BE2C (cell line): Measurements from ENCODE around the gene SPINT2.
A peak's percentile ranks its signal among the peaks of the same experiment; 100 is the strongest.
"Not testable (repeated sequence)": the region's sequence is repeated elsewhere in the genome, so short reads cannot be mapped to it uniquely, and the experiment has no call there.

Experiments used
- DNase-seq: peaks from one replicate; pipeline ENCODE4 v3.0.0-alpha.2; 2020
- H3K27me3 ChIP-seq: fragments of 250-450 bp; sonication (Bioruptor Pico); 2 replicates; pipeline ENCODE4 v1.5.1; 2020; ENCODE audit warnings: mild to moderate bottlenecking
- H3K36me3 ChIP-seq: fragments of 250-450 bp; sonication (Bioruptor Pico); 2 replicates; pipeline ENCODE4 v1.5.1; 2020; ENCODE audit warnings: mild to moderate bottlenecking
- H3K4me1 ChIP-seq: fragments of 250-450 bp; sonication (Bioruptor Pico); 2 replicates; pipeline ENCODE4 v1.5.1; 2020
- H3K4me3 ChIP-seq: 2 replicates; pipeline ENCODE4 v1.5.1; 2011; ENCODE audit warnings: low read depth, low read length
- H3K9me3 ChIP-seq: fragments of 250-450 bp; sonication (Bioruptor Pico); 2 replicates; pipeline ENCODE4 v1.5.1; 2020
- TF ChIP-seq, protein P1 (sequence below): IDR thresholded peaks from 2 replicates; pipeline ENCODE4 v1.5.1; 2012; ENCODE audit warnings: mild to moderate bottlenecking, low read depth, low read length

SPINT2 gene

DNA sequence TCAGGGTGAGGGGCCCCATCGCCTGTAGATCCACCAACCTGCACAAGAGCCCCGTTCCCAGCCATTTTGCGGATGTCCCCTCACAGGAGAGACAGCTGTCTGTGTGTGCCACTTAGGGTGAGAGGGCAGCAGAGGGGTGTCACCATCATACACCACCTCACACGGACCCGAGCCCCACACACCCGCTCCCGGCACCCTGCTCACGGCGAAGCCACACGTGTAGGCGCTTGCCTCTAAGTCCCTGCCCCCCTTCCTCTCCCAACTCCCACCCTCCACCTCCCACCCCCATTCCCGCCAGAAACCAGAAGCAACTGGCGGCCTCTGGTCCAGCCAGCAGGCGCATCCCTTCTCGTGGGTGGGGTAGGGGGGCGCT, 36.4 kb upstream of the SPINT2 start:
- H3K4me3 ChIP-seq, result peak overlapping the region; percentile 19
- H3K4me1 ChIP-seq, result peaks cover 3% of the 10 kb centered on the region; the same call in 1 of the 2 replicates
- no peaks in the 10 kb centered on the region for H3K36me3 ChIP-seq
- DNase-seq, result peak; percentile 73
- H3K27me3 ChIP-seq, result no peaks in the 10 kb centered on the region
- TF ChIP-seq, protein P1, sequence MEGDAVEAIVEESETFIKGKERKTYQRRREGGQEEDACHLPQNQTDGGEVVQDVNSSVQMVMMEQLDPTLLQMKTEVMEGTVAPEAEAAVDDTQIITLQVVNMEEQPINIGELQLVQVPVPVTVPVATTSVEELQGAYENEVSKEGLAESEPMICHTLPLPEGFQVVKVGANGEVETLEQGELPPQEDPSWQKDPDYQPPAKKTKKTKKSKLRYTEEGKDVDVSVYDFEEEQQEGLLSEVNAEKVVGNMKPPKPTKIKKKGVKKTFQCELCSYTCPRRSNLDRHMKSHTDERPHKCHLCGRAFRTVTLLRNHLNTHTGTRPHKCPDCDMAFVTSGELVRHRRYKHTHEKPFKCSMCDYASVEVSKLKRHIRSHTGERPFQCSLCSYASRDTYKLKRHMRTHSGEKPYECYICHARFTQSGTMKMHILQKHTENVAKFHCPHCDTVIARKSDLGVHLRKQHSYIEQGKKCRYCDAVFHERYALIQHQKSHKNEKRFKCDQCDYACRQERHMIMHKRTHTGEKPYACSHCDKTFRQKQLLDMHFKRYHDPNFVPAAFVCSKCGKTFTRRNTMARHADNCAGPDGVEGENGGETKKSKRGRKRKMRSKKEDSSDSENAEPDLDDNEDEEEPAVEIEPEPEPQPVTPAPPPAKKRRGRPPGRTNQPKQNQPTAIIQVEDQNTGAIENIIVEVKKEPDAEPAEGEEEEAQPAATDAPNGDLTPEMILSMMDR, result no peak
- H3K9me3 ChIP-seq, result no peaks in the 10 kb centered on the region

DNA sequence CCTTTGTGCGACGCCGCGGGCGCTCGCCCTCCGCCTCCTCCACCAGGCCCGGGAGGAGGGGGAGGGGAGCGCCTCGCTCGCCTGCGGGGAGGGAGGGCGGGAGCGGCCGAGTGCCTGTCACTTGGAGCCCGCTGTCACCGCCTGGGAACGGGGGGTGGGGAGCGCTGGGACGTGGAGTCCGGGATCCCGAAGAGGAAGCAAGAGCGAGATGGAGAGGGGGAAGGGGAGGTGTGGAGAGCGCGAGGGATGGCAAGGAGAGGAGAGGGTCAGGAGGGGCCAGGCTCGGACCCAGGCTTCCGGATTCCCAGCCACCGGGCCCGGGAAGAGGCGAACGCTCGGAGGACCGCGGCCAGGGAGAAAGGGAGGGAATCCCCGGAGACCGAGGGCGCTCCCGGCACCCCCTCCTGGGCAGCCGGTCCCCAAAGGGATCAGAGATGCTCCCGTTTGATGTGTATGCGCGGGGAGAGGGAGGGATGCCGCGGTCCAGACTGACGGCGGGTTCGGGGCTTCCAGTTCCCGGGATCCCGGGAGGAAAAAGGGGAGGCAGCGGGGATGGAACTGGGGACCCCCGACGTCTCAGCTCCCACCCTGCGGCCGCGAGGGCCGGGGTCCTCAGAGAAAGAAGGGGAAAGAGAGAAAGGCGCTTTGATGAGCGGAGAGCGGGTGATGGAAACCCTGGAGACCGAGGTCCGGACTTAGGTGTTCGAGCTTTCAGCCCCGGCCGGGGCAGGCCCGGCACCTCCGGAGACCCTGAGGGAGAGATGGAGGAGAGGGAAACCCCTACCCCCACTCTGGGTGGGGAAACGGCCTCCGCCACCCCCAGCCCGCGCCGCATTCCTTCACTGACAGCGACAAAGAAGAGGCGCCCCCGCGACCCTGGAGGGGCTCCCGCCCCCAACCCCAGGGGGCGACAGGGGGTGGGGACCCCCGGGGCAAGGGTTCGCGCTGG, 35.6 kb upstream of the SPINT2 start:
- no peaks in the 10 kb centered on the region for H3K27me3 ChIP-seq
- H3K4me1 ChIP-seq, result peaks cover 3% of the 10 kb centered on the region; the same call in 1 of the 2 replicates
- no peaks in the 10 kb centered on the region for H3K36me3 ChIP-seq
- peak overlapping the region; percentile 80 for H3K4me3 ChIP-seq
- DNase-seq, result peak; percentile 88
- TF ChIP-seq, protein P1, result no peak
- H3K9me3 ChIP-seq, result no peaks in the 10 kb centered on the region

DNA sequence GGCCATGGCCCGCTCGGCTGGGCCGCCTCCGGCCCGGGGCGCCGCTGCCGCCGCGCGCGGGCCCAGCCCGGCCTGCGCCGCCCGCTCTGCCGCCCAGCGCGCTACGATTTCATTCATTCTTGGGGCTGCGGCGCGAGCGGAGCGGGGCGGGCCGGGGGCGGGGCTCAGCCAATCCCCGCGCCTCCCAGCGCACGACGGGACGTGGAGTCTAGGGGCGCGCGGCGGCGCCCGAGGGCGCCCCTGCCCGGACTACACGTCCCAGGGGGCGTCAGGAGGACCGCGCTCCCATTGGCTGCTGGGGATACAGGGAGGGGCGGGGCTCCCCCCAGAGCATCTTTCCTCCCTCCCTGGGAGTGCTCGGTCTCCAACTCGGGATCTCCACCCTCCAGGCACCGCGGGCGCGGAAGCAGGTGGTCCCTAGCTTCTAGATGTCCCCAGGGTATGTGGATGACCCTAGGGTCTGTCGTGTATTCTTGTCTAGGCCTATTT, 34.7 kb upstream of the SPINT2 start:
- Histone ChIP-seq H3K36me3 (no peaks in the 10 kb centered on the region), H3K27me3 (no peaks in the 10 kb centered on the region), H3K9me3 (no peaks in the 10 kb centered on the region), H3K4me3 (peak overlapping the region; percentile 80), H3K4me1 (peaks cover 3% of the 10 kb centered on the region; the same call in 1 of the 2 replicates)
- TF ChIP-seq, protein P1, result no peak
- peak; percentile 94 for DNase-seq

DNA sequence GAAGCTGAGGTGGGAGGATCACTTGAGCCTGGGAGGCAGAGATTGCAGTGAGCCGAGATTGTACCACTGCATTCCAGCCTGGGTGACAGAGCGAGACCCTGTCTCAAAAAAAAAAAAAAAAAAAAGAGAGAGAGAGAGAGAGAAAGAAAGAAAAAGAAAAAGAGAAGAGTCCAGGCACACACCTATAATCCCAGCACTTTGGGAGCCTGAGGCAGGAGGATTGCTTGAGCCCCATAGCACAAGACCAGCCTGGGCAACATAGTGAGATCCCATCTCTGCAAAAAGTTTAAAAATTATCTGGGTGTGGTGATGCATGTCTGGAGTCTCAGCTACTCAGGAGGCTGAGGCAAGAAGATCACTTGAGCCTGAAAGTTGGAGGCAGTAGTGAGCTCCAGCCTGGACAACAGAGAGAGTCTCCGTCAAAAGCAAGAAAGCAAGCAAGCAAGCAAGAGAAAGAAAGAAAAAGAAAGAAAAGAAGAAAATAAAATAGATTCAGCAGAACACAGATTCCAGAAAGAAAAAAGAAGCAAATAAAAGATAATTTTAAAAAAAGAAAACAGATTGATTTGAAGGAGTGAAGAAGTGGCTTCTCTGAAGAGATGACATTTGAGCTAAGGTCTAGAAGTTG, 33.8 kb upstream of the SPINT2 start:
- not testable (repeated sequence) for H3K9me3 ChIP-seq, H3K27me3 ChIP-seq, H3K4me1 ChIP-seq, H3K36me3 ChIP-seq, H3K4me3 ChIP-seq, DNase-seq

DNA sequence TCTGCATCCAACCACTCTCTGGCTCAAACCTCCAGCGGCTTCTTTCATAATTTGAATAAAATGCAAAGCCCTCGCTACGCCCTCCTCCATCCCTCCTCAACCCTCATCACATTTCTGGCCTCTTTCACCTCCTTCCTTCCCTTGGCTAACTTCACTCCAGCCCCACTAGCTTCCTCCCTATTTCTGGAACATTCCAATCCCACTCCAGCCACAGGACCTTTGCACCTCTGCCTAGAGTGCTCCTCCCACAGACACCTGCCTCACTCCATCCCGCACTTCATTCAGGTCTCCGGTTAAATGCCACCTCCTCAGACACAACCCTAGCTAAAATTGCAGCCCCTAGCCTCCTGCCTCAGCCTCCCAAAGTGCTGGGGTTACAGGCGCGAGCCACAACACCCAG, 32.5 kb upstream of the SPINT2 start:
- TF ChIP-seq, protein P1, result no peak
- no peaks in the 10 kb centered on the region for H3K9me3 ChIP-seq
- peaks cover 3% of the 10 kb centered on the region; the same call in 1 of the 2 replicates for H3K4me1 ChIP-seq
- H3K36me3 ChIP-seq, result no peaks in the 10 kb centered on the region
- H3K4me3 ChIP-seq, result no peak overlapping the region
- H3K27me3 ChIP-seq, result no peaks in the 10 kb centered on the region
- no peak for DNase-seq

DNA sequence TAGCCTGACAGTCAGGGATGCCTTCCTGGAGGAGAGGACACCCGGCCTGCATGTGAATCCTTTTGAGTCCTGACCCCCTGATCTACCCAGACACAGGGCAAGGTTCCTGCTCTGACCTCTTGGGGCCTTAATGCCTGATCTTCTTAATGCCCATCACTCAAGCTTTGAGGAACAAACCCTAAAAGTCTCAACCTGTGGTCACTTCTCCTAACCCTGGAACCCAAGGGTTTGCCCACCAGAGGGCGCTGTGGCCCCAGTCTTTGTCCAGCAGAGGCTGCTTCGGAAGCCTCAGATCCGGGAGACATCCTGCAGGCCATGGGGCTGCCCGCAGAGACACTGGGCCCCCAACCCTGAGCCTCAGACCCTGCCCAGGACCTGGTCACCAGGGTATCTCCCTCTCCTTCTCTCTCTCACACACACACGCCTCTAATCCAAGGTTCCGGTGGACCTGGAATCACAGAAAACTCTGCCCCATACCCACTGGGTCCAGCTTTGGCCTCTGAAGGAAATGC, 30.6 kb upstream of the SPINT2 start:
- DNase-seq, result peak; percentile 89

More for the DNA sequence above, 30.6 kb upstream of the SPINT2 start:
- Histone ChIP-seq H3K4me1 (no peaks in the 10 kb centered on the region), H3K27me3 (no peaks in the 10 kb centered on the region), H3K4me3 (no peak overlapping the region), H3K9me3 (no peaks in the 10 kb centered on the region), H3K36me3 (no peaks in the 10 kb centered on the region)
- TF ChIP-seq, protein P1, result peak; percentile 90
